ENCODE results near the gene DBT.

The DBT gene

GRCh38 chr1:100145116-100145515 is 104.5 kb downstream of the DBT start:
- no peak for TF ChIP-seq ARNT (IDR thresholded peaks at IDR 0.05)
- TF ChIP-seq LEF1 (IDR thresholded peaks at IDR 0.05; ENCODE audit: borderline replicate concordance): no peak
- TF ChIP-seq SP1 (IDR thresholded peaks at IDR 0.05): no peak
- no peak for TF ChIP-seq ZNF384 (IDR thresholded peaks at IDR 0.05)
- no peak for TF ChIP-seq BHLHE40 (IDR thresholded peaks at IDR 0.05; ENCODE audit: borderline replicate concordance)
- TF ChIP-seq SUZ12 (IDR thresholded peaks at IDR 0.05): no peak
- no peak for TF ChIP-seq FOXM1 (IDR thresholded peaks at IDR 0.05; ENCODE audit: borderline replicate concordance)
- no peak for TF ChIP-seq NFRKB (IDR thresholded peaks at IDR 0.05)
- TF ChIP-seq HDGF (IDR thresholded peaks at IDR 0.05; ENCODE audit: borderline replicate concordance): no peak
- no peak for TF ChIP-seq FOXA1 (IDR thresholded peaks at IDR 0.05)
- no peak for TF ChIP-seq TARDBP (IDR thresholded peaks at IDR 0.05)
- no peak for TF ChIP-seq CTBP1 (IDR thresholded peaks at IDR 0.05; ENCODE audit: borderline replicate concordance)
- no peak for DNase-seq (ENCODE audit: extremely low spot score)
- ChIA-PET CTCF (no interaction called here), POLR2A (interaction anchor here (1.4 kb wide), 1 partner anchor 12 kb away, joined by 3 read pairs; the partner anchor contains the start of genes SASS6 and TRMT13)

GRCh38 chr1:100142343-100142742 is 107.3 kb downstream of the DBT start:
- DNase-seq (ENCODE audit: extremely low spot score): no peak
- TF ChIP-seq HDGF (IDR thresholded peaks at IDR 0.05; ENCODE audit: borderline replicate concordance) (no peak), FOXM1 (IDR thresholded peaks at IDR 0.05; ENCODE audit: borderline replicate concordance) (no peak), SUZ12 (IDR thresholded peaks at IDR 0.05) (no peak), SP1 (IDR thresholded peaks at IDR 0.05) (no peak), CTBP1 (IDR thresholded peaks at IDR 0.05; ENCODE audit: borderline replicate concordance) (no peak), ZNF384 (IDR thresholded peaks at IDR 0.05) (no peak), ARNT (IDR thresholded peaks at IDR 0.05) (no peak), BHLHE40 (IDR thresholded peaks at IDR 0.05; ENCODE audit: borderline replicate concordance) (no peak), L3MBTL2 (conservative IDR thresholded peaks at IDR 0.05) (no peak), LEF1 (IDR thresholded peaks at IDR 0.05; ENCODE audit: borderline replicate concordance) (no peak), FOXK2 (IDR thresholded peaks at IDR 0.05) (no peak), NFRKB (IDR thresholded peaks at IDR 0.05) (no peak), PKNOX1 (IDR thresholded peaks at IDR 0.05) (no peak), FOXA1 (IDR thresholded peaks at IDR 0.05) (no peak), ELF4 (IDR thresholded peaks at IDR 0.05) (no peak)
- POLR2A ChIA-PET: interaction anchor here (1.2 kb wide), 1 partner anchor 9 kb away, joined by 3 read pairs; the partner anchor contains the start of gene TRMT13
- CTCF ChIA-PET: no interaction called here

GRCh38 chr1:100141192-100141591 is 108.4 kb downstream of the DBT start:
- no peak for DNase-seq (ENCODE audit: extremely low spot score)
- CTCF ChIA-PET: no interaction called here

GRCh38 chr1:100137602-100138001 is 112.0 kb downstream of the DBT start:
- no peak for DNase-seq (ENCODE audit: extremely low spot score)
- CTCF ChIA-PET: no interaction called here
- POLR2A ChIA-PET: no interaction called here
- TF ChIP-seq L3MBTL2 (conservative IDR thresholded peaks at IDR 0.05) (no peak), HDGF (IDR thresholded peaks at IDR 0.05; ENCODE audit: borderline replicate concordance) (no peak), CTBP1 (IDR thresholded peaks at IDR 0.05; ENCODE audit: borderline replicate concordance) (no peak), FOXA1 (IDR thresholded peaks at IDR 0.05) (no peak), ARNT (IDR thresholded peaks at IDR 0.05) (no peak), NFRKB (IDR thresholded peaks at IDR 0.05) (no peak), FOXM1 (IDR thresholded peaks at IDR 0.05; ENCODE audit: borderline replicate concordance) (no peak), LEF1 (IDR thresholded peaks at IDR 0.05; ENCODE audit: borderline replicate concordance) (no peak), ZNF384 (IDR thresholded peaks at IDR 0.05) (no peak), BHLHE40 (IDR thresholded peaks at IDR 0.05; ENCODE audit: borderline replicate concordance) (no peak), FOXK2 (IDR thresholded peaks at IDR 0.05) (no peak), PKNOX1 (IDR thresholded peaks at IDR 0.05) (no peak), TARDBP (IDR thresholded peaks at IDR 0.05) (no peak), SP1 (IDR thresholded peaks at IDR 0.05) (no peak)

More at GRCh38 chr1:100141192-100141591, 108.4 kb downstream of the DBT start:
- POLR2A ChIA-PET: no interaction called here
- TF ChIP-seq PKNOX1 (IDR thresholded peaks at IDR 0.05): no peak
- TF ChIP-seq CTBP1 (IDR thresholded peaks at IDR 0.05; ENCODE audit: borderline replicate concordance): no peak
- TF ChIP-seq HDGF (IDR thresholded peaks at IDR 0.05; ENCODE audit: borderline replicate concordance): no peak
- TF ChIP-seq FOXM1 (IDR thresholded peaks at IDR 0.05; ENCODE audit: borderline replicate concordance): no peak
- no peak for TF ChIP-seq L3MBTL2 (conservative IDR thresholded peaks at IDR 0.05)
- TF ChIP-seq FOXK2 (IDR thresholded peaks at IDR 0.05): no peak
- no peak for TF ChIP-seq SP1 (IDR thresholded peaks at IDR 0.05)

Measured in HEK293T (cell line).